GM12873 (cell line): ENCODE measurements around the gene LASP1NB.

Experiments
- TF ChIP-seq, protein P1 (sequence below): IDR thresholded peaks from 2 replicates; pipeline ENCODE4 v1.5.1; 2012; ENCODE audit warnings: low read depth, mild to moderate bottlenecking, moderate library complexity, low read length, control low read depth; ENCODE audit not compliant: insufficient read depth; ENCODE audit errors: missing control alignments

LASP1NB gene

DNA sequence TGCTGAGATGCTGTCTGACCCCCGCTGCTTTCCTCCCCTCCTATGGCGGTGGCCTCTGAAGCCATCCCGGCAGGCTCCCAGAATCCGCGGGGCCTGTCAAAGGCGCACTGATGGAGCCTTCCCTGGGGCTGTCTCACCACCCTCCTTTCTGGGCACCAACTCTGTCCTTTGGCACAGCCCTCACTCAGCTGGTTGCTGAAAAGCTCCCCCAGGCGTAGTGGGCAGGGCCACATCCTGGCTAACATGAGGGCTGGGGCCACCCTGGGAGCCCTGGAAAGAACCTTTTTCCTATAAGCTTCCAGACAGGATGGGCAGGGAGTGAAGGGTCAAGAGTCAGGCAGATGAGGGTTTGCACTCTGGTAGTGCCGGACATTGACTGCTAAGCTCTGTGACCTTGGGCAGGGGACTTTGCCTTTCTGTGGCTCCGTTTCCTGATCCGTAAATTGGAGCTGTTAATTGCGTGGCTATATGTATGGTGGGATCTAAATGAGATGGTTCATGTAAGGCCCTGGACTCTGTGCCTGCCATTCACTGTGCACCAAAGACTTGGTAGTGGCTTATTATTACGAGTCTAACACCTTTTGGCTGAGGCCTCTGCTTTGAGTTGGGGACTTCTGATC lies 27.6 kb upstream of the LASP1NB start:
- TF ChIP-seq, protein P1, sequence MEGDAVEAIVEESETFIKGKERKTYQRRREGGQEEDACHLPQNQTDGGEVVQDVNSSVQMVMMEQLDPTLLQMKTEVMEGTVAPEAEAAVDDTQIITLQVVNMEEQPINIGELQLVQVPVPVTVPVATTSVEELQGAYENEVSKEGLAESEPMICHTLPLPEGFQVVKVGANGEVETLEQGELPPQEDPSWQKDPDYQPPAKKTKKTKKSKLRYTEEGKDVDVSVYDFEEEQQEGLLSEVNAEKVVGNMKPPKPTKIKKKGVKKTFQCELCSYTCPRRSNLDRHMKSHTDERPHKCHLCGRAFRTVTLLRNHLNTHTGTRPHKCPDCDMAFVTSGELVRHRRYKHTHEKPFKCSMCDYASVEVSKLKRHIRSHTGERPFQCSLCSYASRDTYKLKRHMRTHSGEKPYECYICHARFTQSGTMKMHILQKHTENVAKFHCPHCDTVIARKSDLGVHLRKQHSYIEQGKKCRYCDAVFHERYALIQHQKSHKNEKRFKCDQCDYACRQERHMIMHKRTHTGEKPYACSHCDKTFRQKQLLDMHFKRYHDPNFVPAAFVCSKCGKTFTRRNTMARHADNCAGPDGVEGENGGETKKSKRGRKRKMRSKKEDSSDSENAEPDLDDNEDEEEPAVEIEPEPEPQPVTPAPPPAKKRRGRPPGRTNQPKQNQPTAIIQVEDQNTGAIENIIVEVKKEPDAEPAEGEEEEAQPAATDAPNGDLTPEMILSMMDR: no peak

DNA sequence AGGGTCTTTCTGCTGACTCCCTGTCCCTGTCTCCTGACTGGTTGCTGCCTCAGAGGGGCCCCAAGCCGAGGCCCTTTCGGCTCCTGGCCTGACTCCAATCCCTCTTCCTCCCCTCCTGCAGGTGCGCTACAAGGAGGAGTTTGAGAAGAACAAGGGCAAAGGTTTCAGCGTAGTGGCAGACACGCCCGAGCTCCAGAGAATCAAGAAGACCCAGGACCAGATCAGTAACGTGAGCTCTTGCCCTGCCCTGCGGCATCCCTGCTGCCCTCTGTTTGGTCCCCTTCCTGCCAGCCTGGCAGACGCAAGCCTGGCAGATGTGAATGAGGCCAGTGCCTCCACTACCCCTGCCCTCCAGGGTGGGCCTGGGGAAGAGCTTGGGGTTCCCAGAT lies 27.1 kb upstream of the LASP1NB start:
- TF ChIP-seq, protein P1: no peak

DNA sequence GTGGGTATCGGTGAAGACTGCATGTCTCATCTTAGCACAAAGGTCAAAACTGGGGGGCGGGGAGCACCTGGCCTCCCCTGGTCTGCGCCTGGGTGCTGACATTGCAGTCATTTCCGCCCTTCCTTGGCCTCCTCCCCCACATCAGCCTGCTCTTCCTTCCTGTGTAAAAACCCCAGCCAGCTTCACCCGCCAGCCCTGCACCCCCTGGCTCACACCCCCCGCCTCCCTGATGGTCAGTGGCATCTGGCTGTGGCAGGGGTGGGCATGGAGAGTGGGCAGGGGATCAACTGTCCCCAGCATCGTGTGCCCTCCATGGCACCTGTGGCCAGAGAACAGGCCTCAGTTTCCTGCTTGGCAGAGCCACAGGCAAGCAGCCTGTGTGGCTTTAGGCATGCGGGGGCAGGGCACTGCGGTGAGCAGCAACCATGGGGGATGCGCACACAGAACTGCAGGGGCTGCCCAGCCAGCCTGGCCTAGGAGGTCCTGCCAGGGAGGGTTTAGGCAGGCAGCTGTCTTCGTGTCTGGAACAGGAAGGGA lies 26.5 kb upstream of the LASP1NB start:
- TF ChIP-seq, protein P1: no peak

DNA sequence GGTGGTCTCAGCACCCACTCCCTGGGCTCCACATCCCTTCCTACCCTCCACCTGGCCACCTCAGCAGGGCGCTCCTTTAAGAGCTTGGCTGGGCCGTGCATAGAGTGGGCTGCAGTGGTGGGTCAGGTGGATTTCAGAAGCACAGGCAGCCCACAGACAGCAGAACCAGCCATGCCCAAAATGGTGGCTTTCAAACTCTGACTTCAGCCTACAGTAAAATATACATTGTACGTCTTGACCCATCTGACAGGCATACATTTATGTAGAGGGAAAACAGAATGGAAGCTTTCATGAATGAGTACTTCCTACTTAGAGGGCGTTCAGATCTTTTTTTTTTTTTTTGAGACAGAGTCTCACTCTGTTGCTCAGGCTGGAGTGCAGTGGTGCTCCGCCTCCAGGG lies 26.0 kb upstream of the LASP1NB start:
- TF ChIP-seq, protein P1: no peak

DNA sequence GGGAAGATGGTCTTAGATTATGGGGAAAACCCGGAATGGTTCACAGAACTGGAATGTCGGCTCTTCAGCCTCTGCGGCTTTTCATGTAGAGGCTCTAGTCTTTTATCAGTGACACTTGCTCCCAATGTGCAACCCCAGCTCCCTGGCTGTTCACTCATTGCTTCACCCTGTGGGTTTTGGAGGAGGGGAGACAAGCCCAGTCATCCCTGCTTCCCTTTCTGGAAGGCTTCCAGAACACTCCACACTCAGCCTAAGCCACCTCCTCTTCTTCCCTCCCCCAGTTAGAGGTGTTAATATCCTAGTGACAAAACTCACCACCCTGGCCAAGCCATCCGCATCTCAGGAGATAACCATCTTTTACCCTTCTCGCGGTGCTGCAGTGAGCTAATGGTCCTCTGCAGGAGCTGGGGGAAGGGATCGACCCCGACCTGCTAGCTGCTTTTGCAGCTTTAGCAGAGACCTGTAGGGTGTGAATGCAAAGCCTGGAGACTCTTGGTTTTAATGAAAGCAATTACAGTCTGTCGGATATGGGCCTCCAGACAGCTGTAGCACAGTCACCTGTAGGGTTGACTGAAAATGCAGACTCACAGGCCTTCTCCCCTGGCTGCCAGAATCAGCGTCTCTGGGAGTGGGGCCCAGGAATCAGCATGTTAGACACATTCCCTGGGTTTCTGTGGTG lies 24.3 kb upstream of the LASP1NB start:
- TF ChIP-seq, protein P1: no peak

DNA sequence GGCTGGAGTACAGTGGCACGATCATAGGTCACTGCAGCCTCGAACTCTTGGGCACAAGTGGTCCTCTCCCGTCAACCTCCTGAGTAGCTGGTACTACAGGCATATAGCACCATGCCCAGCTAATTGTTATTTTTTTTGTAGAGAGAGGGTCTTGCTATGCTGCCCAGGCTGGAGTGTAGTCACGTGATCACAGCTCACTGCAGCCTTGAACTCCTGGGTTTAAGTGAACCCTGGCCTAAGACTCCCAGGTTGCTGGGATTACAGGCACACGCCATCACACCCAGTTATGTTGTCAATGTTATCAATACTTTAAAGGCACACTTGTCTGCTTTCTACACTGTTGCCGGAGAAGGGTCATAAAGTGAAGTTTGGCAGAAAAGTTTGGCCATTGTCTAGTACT lies 22.0 kb upstream of the LASP1NB start:
- TF ChIP-seq, protein P1: no peak

DNA sequence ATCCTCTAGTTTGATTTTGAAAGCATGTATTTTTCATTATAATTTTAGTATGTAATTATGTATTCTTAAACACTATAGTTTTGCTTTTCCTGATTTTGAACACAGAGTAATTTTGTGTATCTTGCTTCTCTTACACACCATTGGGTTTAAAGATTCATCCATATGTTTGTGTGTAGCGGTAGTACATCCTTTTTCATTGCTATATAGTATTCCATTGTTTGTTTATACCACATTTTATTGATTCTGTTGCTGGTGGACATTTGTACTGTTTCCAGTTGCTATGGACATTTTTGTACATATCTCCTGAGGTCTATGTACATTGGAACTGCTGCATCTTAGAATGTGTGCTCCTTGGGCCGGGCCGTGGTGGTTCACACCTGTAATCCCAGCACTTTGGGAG lies 20.5 kb upstream of the LASP1NB start:
- TF ChIP-seq, protein P1: no peak
